ENCODE measurements around the gene C11orf97. TPM values are rescaled to one million over a fixed set of nuclear protein-coding genes. Genes with fewer than 3 reads are reported as not detected.

C11orf97 gene
- total and polyA plus RNA-seq, 2 donors (not counting 3 experiments of a cell fraction or from before 2014, with no cell fraction given) = not detected

DNA sequence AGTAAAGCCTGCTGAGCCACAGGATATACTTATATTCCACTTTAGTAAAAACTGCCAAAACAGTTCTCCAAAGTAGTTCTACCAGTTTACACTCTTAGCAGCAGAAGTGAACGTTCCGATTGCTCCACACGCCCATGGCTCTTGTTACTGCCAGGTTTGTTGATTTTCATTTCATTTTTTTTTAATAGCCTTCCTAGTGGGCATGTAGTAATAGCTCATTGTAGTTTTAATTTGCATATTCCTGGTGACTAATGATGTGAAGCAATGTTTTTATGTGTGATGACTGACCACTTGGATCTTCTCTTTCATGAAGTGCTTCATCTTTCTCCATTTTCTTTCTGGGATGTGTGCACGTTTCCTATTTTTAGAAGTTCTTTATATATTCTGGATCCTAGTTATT is 4.8 kb upstream of the C11orf97 start:
- H3K79me2 ChIP-seq (ENCODE audit: control insufficient read depth, insufficient read depth, low read length) = no peaks in the 10 kb centered on the region
- no peak overlapping the region for H2AFZ ChIP-seq (ENCODE audit: low read depth, low read length)
- H3K9me1 ChIP-seq (replicated peaks; ENCODE audit: control insufficient read depth, extremely low read depth, insufficient read depth, low read length) = no peaks in the 10 kb centered on the region
- no peak overlapping the region for H3K27ac ChIP-seq (ENCODE audit: insufficient read depth, low read depth, low read length)
- peaks cover 0 to 14% of the 10 kb centered on the region in 2 experiments for H3K27me3 ChIP-seq (ENCODE audit: control insufficient read depth in 2 of 2, insufficient read depth in 2 of 2, low read length in 2 of 2)
- DNase-seq (ENCODE audit: low read depth, low spot score) = no peak
- intact Hi-C loops (cut with micrococcal nuclease) (no loop called here), dilution Hi-C loops (cut with MboI; ENCODE audit: extremely low pct_ligation_motif_present, low sequenced_read_pairs) (no loop called here)
- no peak overlapping the region for H3K4me2 ChIP-seq (ENCODE audit: insufficient read depth, low read length)
- POLR2A ChIA-PET = no interaction called here
- no peak overlapping the region for H3K4me3 ChIP-seq (replicated peaks in 1 of 3; ENCODE audit: insufficient read depth in 1 of 3, low read depth in 1 of 3, low read length in 3 of 3)
- no peaks in the 10 kb centered on the region for H3K9me3 ChIP-seq (replicated peaks; ENCODE audit: control insufficient read depth, insufficient read depth, low read length)
- H3K4me1 ChIP-seq (ENCODE audit: control insufficient read depth, extremely low read depth, insufficient read depth, low read length) = peaks cover under 1% of the 10 kb centered on the region
- CTCF ChIA-PET = interaction anchor here (1.2 to 3.3 kb wide), 6 partner anchors 10 to 612 kb away, joined by 3 to 22 read pairs (median 8); no protein-coding TSS in a partner anchor
- TF ChIP-seq EZH2 (IDR thresholded peaks at IDR 0.05; ENCODE audit: borderline replicate concordance, low read depth, low read length, severe bottlenecking) = no peak
- TF ChIP-seq, protein P1, sequence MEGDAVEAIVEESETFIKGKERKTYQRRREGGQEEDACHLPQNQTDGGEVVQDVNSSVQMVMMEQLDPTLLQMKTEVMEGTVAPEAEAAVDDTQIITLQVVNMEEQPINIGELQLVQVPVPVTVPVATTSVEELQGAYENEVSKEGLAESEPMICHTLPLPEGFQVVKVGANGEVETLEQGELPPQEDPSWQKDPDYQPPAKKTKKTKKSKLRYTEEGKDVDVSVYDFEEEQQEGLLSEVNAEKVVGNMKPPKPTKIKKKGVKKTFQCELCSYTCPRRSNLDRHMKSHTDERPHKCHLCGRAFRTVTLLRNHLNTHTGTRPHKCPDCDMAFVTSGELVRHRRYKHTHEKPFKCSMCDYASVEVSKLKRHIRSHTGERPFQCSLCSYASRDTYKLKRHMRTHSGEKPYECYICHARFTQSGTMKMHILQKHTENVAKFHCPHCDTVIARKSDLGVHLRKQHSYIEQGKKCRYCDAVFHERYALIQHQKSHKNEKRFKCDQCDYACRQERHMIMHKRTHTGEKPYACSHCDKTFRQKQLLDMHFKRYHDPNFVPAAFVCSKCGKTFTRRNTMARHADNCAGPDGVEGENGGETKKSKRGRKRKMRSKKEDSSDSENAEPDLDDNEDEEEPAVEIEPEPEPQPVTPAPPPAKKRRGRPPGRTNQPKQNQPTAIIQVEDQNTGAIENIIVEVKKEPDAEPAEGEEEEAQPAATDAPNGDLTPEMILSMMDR (IDR thresholded peaks at IDR 0.05; ENCODE audit: extremely low read depth in 1 of 2, insufficient read depth in 1 of 2, low read depth in 1 of 2, low read length in 2 of 2) = no peak
- no peak for TF ChIP-seq GATA2 (IDR thresholded peaks at IDR 0.05; ENCODE audit: insufficient read depth, insufficient read length, low read depth, low read length)
- no peak for TF ChIP-seq POLR2AphosphoS5 (IDR thresholded peaks at IDR 0.05; ENCODE audit: insufficient read depth, low read depth, low read length)
- no peak for TF ChIP-seq JUN (IDR thresholded peaks at IDR 0.05; ENCODE audit: borderline replicate concordance, insufficient read depth, insufficient read length, low read depth)
- TF ChIP-seq FOS (IDR thresholded peaks at IDR 0.05; ENCODE audit: borderline replicate concordance, insufficient read depth, low read length) = no peak
- no peak for TF ChIP-seq POLR2A (IDR thresholded peaks at IDR 0.05; ENCODE audit: low read depth, low read length)
- TF ChIP-seq, protein P2, sequence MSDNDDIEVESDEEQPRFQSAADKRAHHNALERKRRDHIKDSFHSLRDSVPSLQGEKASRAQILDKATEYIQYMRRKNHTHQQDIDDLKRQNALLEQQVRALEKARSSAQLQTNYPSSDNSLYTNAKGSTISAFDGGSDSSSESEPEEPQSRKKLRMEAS (IDR thresholded peaks at IDR 0.05; ENCODE audit: insufficient read depth, insufficient read length) = no peak
- no peak for TF ChIP-seq MYC (IDR thresholded peaks at IDR 0.05; ENCODE audit: low read depth, low read length)
- no peak overlapping the region for H3K9ac ChIP-seq (replicated peaks; ENCODE audit: extremely low read depth, insufficient read depth, low read length)
- H3K36me3 ChIP-seq (ENCODE audit: control insufficient read depth in 2 of 2, extremely low read depth in 1 of 2, insufficient read depth in 2 of 2, low read length in 2 of 2) = no peaks in the 10 kb centered on the region
- FAIRE-seq = no peak
- no peaks in the 10 kb centered on the region for H4K20me1 ChIP-seq (replicated peaks; ENCODE audit: control insufficient read depth, extremely low read depth, insufficient read depth, low read length)
- BruUV-seq (replicated peaks) = no TSS peak
